Activated naive CD4-positive, alpha-beta T cell (primary cell): ENCODE data around the gene MTREX.

Experiments used
- DNase-seq, 4 experiments: peaks; one replicate each; lab custom pipeline; 2025; lab: John Stamatoyannopoulos, UW

Gene MTREX

GRCh38 chr5:55472642-55473041 lies 164.9 kb downstream of the MTREX start:
- DNase-seq = no peak
